SK-N-SH treated with all-trans-retinoic acid at 6 μM for 48 hours (cell line): Measurements from ENCODE around the gene SLC46A2.

Experiments
- ATAC-seq: fragments of 200-7000 bp; cut with Tn5 transposase; 3 replicates; pipeline ENCODE4 v1.9.1; 2020; ENCODE audit warnings: mild to moderate bottlenecking, moderate library complexity
- ARNTL ChIP-seq: fragments of 450-650 bp; formaldehyde crosslinking; IDR thresholded peaks from 2 replicates; pipeline ENCODE4 v1.5.0; 2020; ENCODE audit warnings: low read depth, mild to moderate bottlenecking, moderate library complexity, borderline replicate concordance
- CSDC2 ChIP-seq: fragments of 250-450 bp; sonication (Bioruptor Pico); IDR thresholded peaks from 2 replicates; pipeline ENCODE4 v1.5.0; 2020; ENCODE audit warnings: mild to moderate bottlenecking, moderate library complexity
- ESRRG ChIP-seq: fragments of 250-450 bp; sonication (Bioruptor Pico); IDR thresholded peaks from 2 replicates; pipeline ENCODE4 v1.6.1; 2021; ENCODE audit warnings: mild to moderate bottlenecking
- GLIS3 ChIP-seq: fragments of 250-450 bp; sonication (Bioruptor Pico); IDR thresholded peaks from 2 replicates; pipeline ENCODE4 v1.5.0; 2020; ENCODE audit warnings: mild to moderate bottlenecking, moderate library complexity
- ISL1 ChIP-seq: fragments of 250-450 bp; sonication (Bioruptor Pico); IDR thresholded peaks from 2 replicates; pipeline ENCODE4 v2.1.2; 2022; ENCODE audit warnings: mild to moderate bottlenecking, moderate library complexity
- OSR1 ChIP-seq: fragments of 250-450 bp; sonication (Bioruptor Pico); IDR thresholded peaks from 2 replicates; pipeline ENCODE4 v1.8.0; 2022; ENCODE audit warnings: moderate library complexity, mild to moderate bottlenecking, inconsistent platforms
- PPARA ChIP-seq: fragments of 250-450 bp; sonication (Bioruptor Pico); IDR thresholded peaks from 2 replicates; pipeline ENCODE4 v1.5.0; 2020; ENCODE audit warnings: mild to moderate bottlenecking, borderline replicate concordance
- SNAI2 ChIP-seq: fragments of 250-450 bp; sonication (Bioruptor Pico); IDR thresholded peaks from 2 replicates; pipeline ENCODE4 v1.5.0; 2020; ENCODE audit warnings: mild to moderate bottlenecking, moderate library complexity
- TOX ChIP-seq: fragments of 250-450 bp; sonication (Bioruptor Pico); IDR thresholded peaks from 2 replicates; pipeline ENCODE4 v1.8.0; 2021; ENCODE audit warnings: mild to moderate bottlenecking, moderate library complexity, borderline replicate concordance
- ZC3H10 ChIP-seq: fragments of 250-450 bp; sonication (Bioruptor Pico); IDR thresholded peaks from 2 replicates; pipeline ENCODE4 v1.5.1; 2021; ENCODE audit warnings: mild to moderate bottlenecking, moderate library complexity
- ZNF565 ChIP-seq: fragments of 450-650 bp; formaldehyde crosslinking; conservative IDR thresholded peaks from 2 replicates; pipeline ENCODE4 v1.5.0; 2020; ENCODE audit warnings: low read depth, mild to moderate bottlenecking, moderate library complexity
- ZNF8 ChIP-seq: fragments of 450-650 bp; formaldehyde crosslinking; IDR thresholded peaks from 2 replicates; pipeline ENCODE4 v1.5.0; 2020; ENCODE audit warnings: mild to moderate bottlenecking, moderate library complexity
- TF ChIP-seq, protein P1 (sequence below): fragments of 250-450 bp; sonication (Bioruptor Pico); IDR thresholded peaks from 2 replicates; pipeline ENCODE4 v1.8.0; 2020; ENCODE audit warnings: mild to moderate bottlenecking, moderate library complexity, borderline replicate concordance
- TF ChIP-seq, protein P2 (sequence below): fragments of 250-450 bp; sonication (Bioruptor Pico); IDR thresholded peaks from 2 replicates; pipeline ENCODE4 v1.5.0; 2020; ENCODE audit warnings: mild to moderate bottlenecking, moderate library complexity
- TF ChIP-seq, protein P3 (sequence below): fragments of 250-450 bp; sonication (Bioruptor Pico); IDR thresholded peaks from 2 replicates; pipeline ENCODE4 v1.8.0; 2021; ENCODE audit warnings: low read depth, mild to moderate bottlenecking, moderate library complexity, borderline replicate concordance
- TF ChIP-seq, protein P4 (sequence below): fragments of 250-450 bp; sonication (Bioruptor Pico); IDR thresholded peaks from 2 replicates; pipeline ENCODE4 v1.5.1; 2021; ENCODE audit warnings: mild to moderate bottlenecking, moderate library complexity
- TF ChIP-seq, protein P5 (sequence below): fragments of 250-450 bp; sonication (Bioruptor Pico); IDR thresholded peaks from 2 replicates; pipeline ENCODE4 v1.5.1; 2020; ENCODE audit warnings: low read depth, mild to moderate bottlenecking, moderate library complexity

Gene SLC46A2

DNA sequence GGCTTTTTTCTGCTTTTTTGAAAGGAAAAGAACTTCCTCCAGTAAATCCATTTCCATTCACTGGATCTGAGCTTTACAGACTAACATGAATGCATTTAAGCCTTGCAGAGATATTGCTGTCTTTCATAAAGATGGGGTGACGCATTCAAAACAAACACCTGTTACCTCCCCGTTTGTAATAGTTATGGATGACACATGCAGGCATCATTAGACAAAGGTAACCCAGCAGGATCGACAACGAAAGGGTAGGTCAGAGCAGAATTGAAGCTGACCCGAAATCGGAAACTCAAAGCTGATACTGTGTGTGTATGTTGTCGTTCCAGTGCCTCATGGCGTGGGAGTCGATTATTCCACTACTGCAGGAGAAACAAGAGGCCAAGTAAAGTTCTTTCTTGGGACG is 22.2 kb downstream of the SLC46A2 start (continued):
- TF ChIP-seq, protein P1, sequence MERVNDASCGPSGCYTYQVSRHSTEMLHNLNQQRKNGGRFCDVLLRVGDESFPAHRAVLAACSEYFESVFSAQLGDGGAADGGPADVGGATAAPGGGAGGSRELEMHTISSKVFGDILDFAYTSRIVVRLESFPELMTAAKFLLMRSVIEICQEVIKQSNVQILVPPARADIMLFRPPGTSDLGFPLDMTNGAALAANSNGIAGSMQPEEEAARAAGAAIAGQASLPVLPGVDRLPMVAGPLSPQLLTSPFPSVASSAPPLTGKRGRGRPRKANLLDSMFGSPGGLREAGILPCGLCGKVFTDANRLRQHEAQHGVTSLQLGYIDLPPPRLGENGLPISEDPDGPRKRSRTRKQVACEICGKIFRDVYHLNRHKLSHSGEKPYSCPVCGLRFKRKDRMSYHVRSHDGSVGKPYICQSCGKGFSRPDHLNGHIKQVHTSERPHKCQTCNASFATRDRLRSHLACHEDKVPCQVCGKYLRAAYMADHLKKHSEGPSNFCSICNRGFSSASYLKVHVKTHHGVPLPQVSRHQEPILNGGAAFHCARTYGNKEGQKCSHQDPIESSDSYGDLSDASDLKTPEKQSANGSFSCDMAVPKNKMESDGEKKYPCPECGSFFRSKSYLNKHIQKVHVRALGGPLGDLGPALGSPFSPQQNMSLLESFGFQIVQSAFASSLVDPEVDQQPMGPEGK (CRISPR knock-in tag): no peak
- TF ChIP-seq ARNTL (CRISPR knock-in tag): no peak
- no peak for TF ChIP-seq ESRRG (CRISPR knock-in tag)
- TF ChIP-seq, protein P2, sequence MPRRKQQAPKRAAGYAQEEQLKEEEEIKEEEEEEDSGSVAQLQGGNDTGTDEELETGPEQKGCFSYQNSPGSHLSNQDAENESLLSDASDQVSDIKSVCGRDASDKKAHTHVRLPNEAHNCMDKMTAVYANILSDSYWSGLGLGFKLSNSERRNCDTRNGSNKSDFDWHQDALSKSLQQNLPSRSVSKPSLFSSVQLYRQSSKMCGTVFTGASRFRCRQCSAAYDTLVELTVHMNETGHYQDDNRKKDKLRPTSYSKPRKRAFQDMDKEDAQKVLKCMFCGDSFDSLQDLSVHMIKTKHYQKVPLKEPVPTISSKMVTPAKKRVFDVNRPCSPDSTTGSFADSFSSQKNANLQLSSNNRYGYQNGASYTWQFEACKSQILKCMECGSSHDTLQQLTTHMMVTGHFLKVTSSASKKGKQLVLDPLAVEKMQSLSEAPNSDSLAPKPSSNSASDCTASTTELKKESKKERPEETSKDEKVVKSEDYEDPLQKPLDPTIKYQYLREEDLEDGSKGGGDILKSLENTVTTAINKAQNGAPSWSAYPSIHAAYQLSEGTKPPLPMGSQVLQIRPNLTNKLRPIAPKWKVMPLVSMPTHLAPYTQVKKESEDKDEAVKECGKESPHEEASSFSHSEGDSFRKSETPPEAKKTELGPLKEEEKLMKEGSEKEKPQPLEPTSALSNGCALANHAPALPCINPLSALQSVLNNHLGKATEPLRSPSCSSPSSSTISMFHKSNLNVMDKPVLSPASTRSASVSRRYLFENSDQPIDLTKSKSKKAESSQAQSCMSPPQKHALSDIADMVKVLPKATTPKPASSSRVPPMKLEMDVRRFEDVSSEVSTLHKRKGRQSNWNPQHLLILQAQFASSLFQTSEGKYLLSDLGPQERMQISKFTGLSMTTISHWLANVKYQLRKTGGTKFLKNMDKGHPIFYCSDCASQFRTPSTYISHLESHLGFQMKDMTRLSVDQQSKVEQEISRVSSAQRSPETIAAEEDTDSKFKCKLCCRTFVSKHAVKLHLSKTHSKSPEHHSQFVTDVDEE: no peak
- TF ChIP-seq SNAI2: no peak
- TF ChIP-seq, protein P3, sequence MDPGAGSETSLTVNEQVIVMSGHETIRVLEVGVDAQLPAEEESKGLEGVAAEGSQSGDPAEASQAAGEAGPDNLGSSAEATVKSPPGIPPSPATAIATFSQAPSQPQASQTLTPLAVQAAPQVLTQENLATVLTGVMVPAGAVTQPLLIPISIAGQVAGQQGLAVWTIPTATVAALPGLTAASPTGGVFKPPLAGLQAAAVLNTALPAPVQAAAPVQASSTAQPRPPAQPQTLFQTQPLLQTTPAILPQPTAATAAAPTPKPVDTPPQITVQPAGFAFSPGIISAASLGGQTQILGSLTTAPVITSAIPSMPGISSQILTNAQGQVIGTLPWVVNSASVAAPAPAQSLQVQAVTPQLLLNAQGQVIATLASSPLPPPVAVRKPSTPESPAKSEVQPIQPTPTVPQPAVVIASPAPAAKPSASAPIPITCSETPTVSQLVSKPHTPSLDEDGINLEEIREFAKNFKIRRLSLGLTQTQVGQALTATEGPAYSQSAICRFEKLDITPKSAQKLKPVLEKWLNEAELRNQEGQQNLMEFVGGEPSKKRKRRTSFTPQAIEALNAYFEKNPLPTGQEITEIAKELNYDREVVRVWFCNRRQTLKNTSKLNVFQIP (CRISPR knock-in tag): no peak
- no peak for TF ChIP-seq ZNF8 (CRISPR knock-in tag)

DNA sequence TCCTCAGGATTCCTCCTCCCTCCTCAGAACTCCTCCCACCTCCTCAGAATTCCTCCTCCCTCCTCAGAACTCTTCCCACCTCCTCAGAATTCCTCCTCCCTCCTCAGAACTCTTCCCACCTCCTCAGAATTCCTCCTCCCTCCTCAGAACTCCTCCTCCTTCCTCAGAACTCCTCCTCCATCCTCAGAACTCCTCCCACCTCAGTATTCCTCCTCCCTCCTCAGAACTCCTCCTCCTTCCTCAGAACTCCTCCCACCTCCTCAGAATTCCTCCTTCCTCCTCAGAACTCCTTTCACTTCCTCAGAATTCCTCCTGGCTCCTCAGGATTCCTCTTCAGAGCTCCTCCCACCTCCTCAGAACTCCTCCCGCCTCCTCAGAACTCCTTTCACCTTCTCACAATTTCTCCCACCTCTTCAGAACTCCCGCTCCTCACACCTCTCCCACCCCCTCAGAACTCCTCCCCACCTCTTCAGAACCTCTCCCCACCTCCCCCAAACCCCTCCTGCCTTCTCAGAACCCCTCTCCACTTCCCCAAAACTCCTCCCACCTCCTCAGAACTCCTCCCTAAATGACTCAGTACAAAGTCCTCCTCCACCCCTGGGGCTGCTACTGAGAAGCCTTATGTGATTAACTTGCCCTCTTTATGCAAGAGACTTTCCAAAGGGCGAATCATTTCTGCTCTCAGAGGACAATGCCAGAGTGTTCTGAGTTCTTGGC is 23.2 kb downstream of the SLC46A2 start:
- TF ChIP-seq CSDC2 (CRISPR knock-in tag) (no peak), PPARA (CRISPR knock-in tag) (no peak), ISL1 (CRISPR knock-in tag) (no peak), TOX (CRISPR knock-in tag) (no peak), ZNF565 (CRISPR knock-in tag) (no peak), ESRRG (CRISPR knock-in tag) (no peak), OSR1 (no peak), GLIS3 (CRISPR knock-in tag) (no peak), ZC3H10 (CRISPR knock-in tag) (no peak)
- TF ChIP-seq, protein P1 (CRISPR knock-in tag): no peak
- TF ChIP-seq, protein P2: no peak
- TF ChIP-seq, protein P4, sequence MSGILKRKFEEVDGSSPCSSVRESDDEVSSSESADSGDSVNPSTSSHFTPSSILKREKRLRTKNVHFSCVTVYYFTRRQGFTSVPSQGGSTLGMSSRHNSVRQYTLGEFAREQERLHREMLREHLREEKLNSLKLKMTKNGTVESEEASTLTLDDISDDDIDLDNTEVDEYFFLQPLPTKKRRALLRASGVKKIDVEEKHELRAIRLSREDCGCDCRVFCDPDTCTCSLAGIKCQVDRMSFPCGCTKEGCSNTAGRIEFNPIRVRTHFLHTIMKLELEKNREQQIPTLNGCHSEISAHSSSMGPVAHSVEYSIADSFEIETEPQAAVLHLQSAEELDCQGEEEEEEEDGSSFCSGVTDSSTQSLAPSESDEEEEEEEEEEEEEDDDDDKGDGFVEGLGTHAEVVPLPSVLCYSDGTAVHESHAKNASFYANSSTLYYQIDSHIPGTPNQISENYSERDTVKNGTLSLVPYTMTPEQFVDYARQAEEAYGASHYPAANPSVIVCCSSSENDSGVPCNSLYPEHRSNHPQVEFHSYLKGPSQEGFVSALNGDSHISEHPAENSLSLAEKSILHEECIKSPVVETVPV (CRISPR knock-in tag): no peak
- TF ChIP-seq, protein P5, sequence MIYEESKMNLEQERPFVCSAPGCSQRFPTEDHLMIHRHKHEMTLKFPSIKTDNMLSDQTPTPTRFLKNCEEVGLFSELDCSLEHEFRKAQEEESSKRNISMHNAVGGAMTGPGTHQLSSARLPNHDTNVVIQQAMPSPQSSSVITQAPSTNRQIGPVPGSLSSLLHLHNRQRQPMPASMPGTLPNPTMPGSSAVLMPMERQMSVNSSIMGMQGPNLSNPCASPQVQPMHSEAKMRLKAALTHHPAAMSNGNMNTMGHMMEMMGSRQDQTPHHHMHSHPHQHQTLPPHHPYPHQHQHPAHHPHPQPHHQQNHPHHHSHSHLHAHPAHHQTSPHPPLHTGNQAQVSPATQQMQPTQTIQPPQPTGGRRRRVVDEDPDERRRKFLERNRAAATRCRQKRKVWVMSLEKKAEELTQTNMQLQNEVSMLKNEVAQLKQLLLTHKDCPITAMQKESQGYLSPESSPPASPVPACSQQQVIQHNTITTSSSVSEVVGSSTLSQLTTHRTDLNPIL (CRISPR knock-in tag): no peak
- TF ChIP-seq, protein P3 (CRISPR knock-in tag): no peak
- peak; percentile 82 for ATAC-seq
